HepG2 (cell line): Measurements from ENCODE around the gene SEC24D. TPM values are rescaled to one million over a fixed set of nuclear protein-coding genes. Genes with fewer than 3 reads are reported as not detected.
"Not testable (repeated sequence)": the region's sequence is repeated elsewhere in the genome, so short reads cannot be mapped to it uniquely, and the experiment has no call there.

Experiments
- ATAC-seq: fragments of 200-7000 bp; cut with Tn5 transposase; 3 replicates; pipeline ENCODE4 v1.9.1; 2020; ENCODE audit warnings: mild to moderate bottlenecking, moderate library complexity
- BruUV-seq: library from RNA; stranded (reverse); fragments of 400-500 nt; replicated peaks from 2 replicates; lab custom pipeline; 2021; lab: Mats Ljungman, UMichigan
- CTCF ChIA-PET: fragments of 300-600 bp; formaldehyde crosslinking; extraction: SDS; loops from one replicate; lab custom pipeline; 2021; ENCODE audit warnings: low total read pairs, inconsistent platforms, low intra/inter-chr PET ratio; lab: Yijun Ruan, JAX
- POLR2A ChIA-PET: fragments of 350-600 bp; sonication (Branson Sonifier 250); formaldehyde crosslinking; loops from one replicate; lab custom pipeline; 2020; ENCODE audit warnings: antibody characterized with exemption, inconsistent platforms; lab: Yijun Ruan, JAX
- DNase-seq: peaks from one replicate; pipeline ENCODE4 v3.0.0-alpha.2; 2015; ENCODE audit warnings: low spot score
- FAIRE-seq: peaks from 3 replicates; lab custom pipeline; 2011; peaks lifted over from hg19 to GRCh38; lab: Jason Lieb, UNC
- H2AFZ ChIP-seq: one replicate; pipeline ENCODE4 v1.6.1; 2011; ENCODE audit warnings: low read length, inconsistent platforms
- H3K27ac ChIP-seq: fragments of 300-600 bp; 3 replicates; pipeline ENCODE4 v1.8.0; 2011; ENCODE audit warnings: mixed run types, mild to moderate bottlenecking, mixed read lengths, low read length, inconsistent platforms; ENCODE audit not compliant: insufficient read depth; ENCODE audit errors: extremely low read length
- H3K27me3 ChIP-seq, 2 experiments: fragments of 200-600 bp in 1 of 2; 2 replicates in 1 of 2; 3 replicates in 1 of 2; pipeline versions ENCODE4 v1.6.0 to v1.8.0; 2011; ENCODE audit warnings: low read length in 2 of 2, mild to moderate bottlenecking in 2 of 2, moderate library complexity in 2 of 2, inconsistent platforms in 1 of 2; ENCODE audit not compliant: insufficient read depth in 2 of 2, control insufficient read depth in 1 of 2
- H3K36me3 ChIP-seq, 2 experiments: fragments of 200-600 bp in 1 of 2; replicated peaks in 1 of 2; 2 replicates in 1 of 2; 3 replicates in 1 of 2; pipeline versions ENCODE4 v1.5.1 to v1.8.0; 2011; ENCODE audit warnings: low read length in 2 of 2, inconsistent platforms in 1 of 2; ENCODE audit not compliant: insufficient read depth in 2 of 2, control insufficient read depth in 1 of 2
- H3K4me1 ChIP-seq: 2 replicates; pipeline ENCODE4 v1.5.1; 2012; ENCODE audit warnings: low read length, inconsistent platforms; ENCODE audit not compliant: insufficient read depth
- H3K4me2 ChIP-seq: 2 replicates; pipeline ENCODE4 v1.6.0; 2011; ENCODE audit warnings: low read depth, low read length, inconsistent platforms
- H3K4me3 ChIP-seq, 3 experiments: fragments of 200-600 bp in 1 of 3; sonication (generic), shearing (Covaris generic) in 1 of 3; replicated peaks in 1 of 3; 2 replicates each; pipeline ENCODE4 v1.5.1; 2011 to 2016; ENCODE audit warnings: low read length in 3 of 3, inconsistent platforms in 2 of 3, low read depth in 2 of 3, mild to moderate bottlenecking in 2 of 3, control low read depth in 1 of 3, mixed read lengths in 1 of 3; ENCODE audit not compliant: insufficient read depth in 1 of 3
- H3K79me2 ChIP-seq: one replicate; pipeline ENCODE4 v1.6.1; 2011; ENCODE audit warnings: low read length, inconsistent platforms; ENCODE audit not compliant: insufficient read depth
- H3K9ac ChIP-seq: 2 replicates; pipeline ENCODE4 v1.6.0; 2011; ENCODE audit warnings: mild to moderate bottlenecking, low read depth, low read length, inconsistent platforms; ENCODE audit not compliant: insufficient read depth
- H3K9me3 ChIP-seq: 2 replicates; pipeline ENCODE4 v1.5.1; 2012; ENCODE audit warnings: mild to moderate bottlenecking, low read length
- H4K20me1 ChIP-seq: 2 replicates; pipeline ENCODE4 v1.6.0; 2011; ENCODE audit warnings: inconsistent platforms, mild to moderate bottlenecking, low read length, moderate library complexity; ENCODE audit not compliant: insufficient read depth
- ARHGAP35 ChIP-seq: sonication (generic); formaldehyde crosslinking; IDR thresholded peaks from 2 replicates; pipeline ENCODE4 v1.9.0; 2022; ENCODE audit warnings: mild to moderate bottlenecking, inconsistent platforms, moderate library complexity, missing genetic modification reagents, borderline replicate concordance
- FOXA3 ChIP-seq: IDR thresholded peaks from 2 replicates; pipeline ENCODE4 v1.6.1; 2016; ENCODE audit warnings: missing genetic modification reagents, missing compliant biosample characterization
- MAFK ChIP-seq, 2 experiments: IDR thresholded peaks in 1 of 2; conservative IDR thresholded peaks in 1 of 2; 2 replicates each; pipeline ENCODE4 v1.6.1; 2011; ENCODE audit warnings: improper control_type of control experiment in 2 of 2, low read length in 2 of 2
- NFYB ChIP-seq: sonication (generic); formaldehyde crosslinking; IDR thresholded peaks from 2 replicates; pipeline ENCODE4 v1.4.0; 2020; ENCODE audit warnings: missing genetic modification reagents
- NFYC ChIP-seq: IDR thresholded peaks from 2 replicates; pipeline ENCODE4 v1.6.1; 2016; ENCODE audit warnings: missing genetic modification reagents, missing compliant biosample characterization
- PHF20 ChIP-seq: sonication (generic); formaldehyde crosslinking; IDR thresholded peaks from 2 replicates; pipeline ENCODE4 v1.5.0; 2020; ENCODE audit warnings: mild to moderate bottlenecking, missing genetic modification reagents
- POLR2A ChIP-seq, 2 experiments: IDR thresholded peaks; 2 replicates each; pipeline ENCODE4 v1.6.1; 2011; ENCODE audit warnings: low read depth in 2 of 2, low read length in 2 of 2, mild to moderate bottlenecking in 1 of 2, moderate library complexity in 1 of 2; ENCODE audit not compliant: insufficient read depth in 1 of 2
- REST ChIP-seq, 2 experiments: IDR thresholded peaks; 2 replicates each; pipeline ENCODE4 v1.6.1; 2011 to 2012; ENCODE audit warnings: low read length in 2 of 2, borderline replicate concordance in 1 of 2, low read depth in 1 of 2, mild to moderate bottlenecking in 1 of 2, moderate library complexity in 1 of 2
- SMAD9 ChIP-seq: sonication (generic); formaldehyde crosslinking; IDR thresholded peaks from 2 replicates; pipeline ENCODE4 v1.5.1; 2020; ENCODE audit warnings: mild to moderate bottlenecking, missing genetic modification reagents
- ZBTB3 ChIP-seq: sonication (generic); formaldehyde crosslinking; IDR thresholded peaks from 2 replicates; pipeline ENCODE4 v1.4.0; 2020; ENCODE audit warnings: low read depth, mild to moderate bottlenecking, moderate library complexity, missing genetic modification reagents, borderline replicate concordance
- ZNF629 ChIP-seq: sonication (generic); formaldehyde crosslinking; conservative IDR thresholded peaks from 2 replicates; pipeline ENCODE4 v1.5.0; 2020; ENCODE audit warnings: missing genetic modification reagents
- WGBS: methylation state at CpG from one replicate; pipeline ENCODE4 v1.1.6; 2017; ENCODE audit warnings: low lambda C conversion rate; 5-methylcytosine and 5-hydroxymethylcytosine counted together
- in situ Hi-C: cut with HindIII; loops from 2 replicates; pipeline ENCODE4 v1.10.0; 2017; ENCODE audit warnings: low pct_unique_long_range_greater_than_20kb; ENCODE audit not compliant: extremely low pct_ligation_motif_present
- intact Hi-C: fragments of 100-400 bp; cut with micrococcal nuclease; formaldehyde crosslinking; loops from one replicate; pipeline ENCODE4 v1.10.0; 2022; ENCODE audit not compliant: unreplicated experiment
- polyA plus RNA-seq, 8 experiments: library from polyadenylated mRNA; depleted of rRNA in 3 of 8; stranded (reverse) in 7 of 8; unstranded in 1 of 8; fragments of >200 nt; fragmentation: Illumina TruSeq in 4 of 8; extraction: Trizol in 4 of 8; gene quantifications; 2 replicates each; pipeline versions ENCODE4 v1.2.1 to v1.2.3, GENCODE V29; 2011 to 2016; ENCODE audit warnings: low read depth in 4 of 8, missing spikeins in 1 of 8, mixed read lengths in 1 of 8; ENCODE audit not compliant: insufficient read depth in 1 of 8
- total RNA-seq, 5 experiments: library from RNA; depleted of rRNA; stranded (reverse); fragments of >200 nt; fragmentation: Illumina TruSeq; extraction: Trizol; gene quantifications; 2 replicates each; pipeline ENCODE4 v1.2.3, GENCODE V29; 2016; ENCODE audit warnings: low read depth in 1 of 5
- TF ChIP-seq, protein P1 (sequence below): sonication (generic); formaldehyde crosslinking; conservative IDR thresholded peaks from 2 replicates; pipeline ENCODE4 v1.4.0; 2020; ENCODE audit warnings: missing genetic modification reagents

Gene SEC24D
- total and polyA plus RNA-seq, 2 of the 13 experiments (the other 11 are each of a cell fraction or from before 2014, with no cell fraction given), result 30.0 to 51.1 TPM

DNA sequence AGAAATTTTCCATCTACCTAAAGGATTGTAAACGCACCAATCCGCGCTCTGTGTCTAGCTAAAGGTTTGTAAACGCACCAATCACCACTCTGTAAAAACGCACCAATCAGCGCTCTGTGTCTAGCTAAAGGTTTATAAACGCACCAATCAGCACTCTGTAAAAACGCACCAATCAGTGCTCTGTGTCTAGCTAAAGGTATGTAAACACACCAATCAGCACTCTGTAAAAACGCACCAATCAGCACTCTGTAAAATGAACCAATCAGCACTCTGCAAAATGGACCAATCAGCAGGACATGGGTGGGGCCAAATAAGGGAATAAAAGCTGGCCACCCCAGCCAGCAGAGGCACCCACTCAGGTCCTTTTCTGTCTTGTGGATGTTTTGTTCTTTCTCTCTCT is 42.6 kb upstream of the SEC24D start:
- H3K27ac ChIP-seq, H2AFZ ChIP-seq, H3K79me2 ChIP-seq, DNase-seq, H3K27me3 ChIP-seq, H3K4me3 ChIP-seq, BruUV-seq, in situ Hi-C loops, intact Hi-C loops, H3K9me3 ChIP-seq, H3K4me2 ChIP-seq, H3K9ac ChIP-seq, FAIRE-seq, ATAC-seq, POLR2A ChIA-PET, H4K20me1 ChIP-seq, CTCF ChIA-PET, H3K36me3 ChIP-seq: not testable (repeated sequence)
- TF ChIP-seq NFYB (CRISPR knock-in tag) (peak; percentile 53), MAFK (conservative IDR thresholded peaks at IDR 0.05 in 1 of 2, IDR thresholded peaks at IDR 0.05 in 1 of 2; ENCODE audit: low read length in 2 of 2) (peak in 1 of 2 experiments; percentile 30; a peak in 2 of 4 replicates), NFYC (CRISPR knock-in tag) (peak; percentile 24; the same call in 1 of the 2 replicates)
- H3K4me1 ChIP-seq, result peaks cover 10% of the 10 kb centered on the region; the same call in 1 of the 2 replicates
- WGBS, result 82% methylated on average over 9 of the region's 9 CpGs

DNA sequence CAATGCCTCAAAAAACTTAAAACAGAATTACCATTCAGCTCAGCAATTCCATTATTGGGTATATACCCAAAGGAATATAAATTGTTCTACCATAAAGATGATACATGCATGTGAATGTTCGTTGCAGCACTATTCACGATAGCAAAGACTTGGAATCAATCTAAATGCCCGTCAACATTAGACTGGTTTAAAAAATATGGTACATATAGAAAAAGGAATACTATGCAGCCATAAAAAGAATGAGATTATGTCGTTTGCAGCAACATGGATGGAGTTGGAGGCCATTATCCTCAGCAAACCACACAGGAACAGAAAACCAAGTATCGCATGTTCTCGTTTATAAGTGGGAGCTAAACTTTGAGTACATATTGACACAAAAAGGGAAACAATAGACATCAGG is 41.9 kb upstream of the SEC24D start:
- in situ Hi-C loops, result no loop called here
- H3K4me1 ChIP-seq, result peaks cover 10% of the 10 kb centered on the region; the same call in 1 of the 2 replicates
- intact Hi-C loops, result no loop called here
- no peaks in the 10 kb centered on the region for H4K20me1 ChIP-seq
- ATAC-seq, result no peak
- H3K9ac ChIP-seq, result no peak overlapping the region
- FAIRE-seq, result no peak
- BruUV-seq, result no TSS peak
- ChIA-PET CTCF (no interaction called here), POLR2A (no interaction called here)
- WGBS, result 31% methylated on average over 6 of the region's 6 CpGs
- no peak overlapping the region for H2AFZ ChIP-seq
- H3K27ac ChIP-seq, result no peak overlapping the region
- H3K9me3 ChIP-seq, result no peaks in the 10 kb centered on the region
- H3K79me2 ChIP-seq, result no peaks in the 10 kb centered on the region
- no peaks in the 10 kb centered on the region for H3K36me3 ChIP-seq
- H3K27me3 ChIP-seq, result no peaks in the 10 kb centered on the region; a peak in 1 of 5 replicates
- no peak overlapping the region for H3K4me3 ChIP-seq
- DNase-seq, result no peak
- H3K4me2 ChIP-seq, result no peak overlapping the region
- no peak for TF ChIP-seq SMAD9 (CRISPR knock-in tag)
- TF ChIP-seq POLR2A (IDR thresholded peaks at IDR 0.05; ENCODE audit: insufficient read depth in 1 of 2, low read depth in 2 of 2, low read length in 2 of 2), result no peak
- TF ChIP-seq FOXA3 (CRISPR knock-in tag), result no peak
- no peak for TF ChIP-seq PHF20 (CRISPR knock-in tag)
- no peak for TF ChIP-seq ARHGAP35
- no peak for TF ChIP-seq REST (IDR thresholded peaks at IDR 0.05; ENCODE audit: borderline replicate concordance in 1 of 2, low read depth in 1 of 2, low read length in 2 of 2)
- TF ChIP-seq ZNF629 (CRISPR knock-in tag), result no peak
- TF ChIP-seq ZBTB3 (CRISPR knock-in tag), result no peak
- TF ChIP-seq, protein P1, sequence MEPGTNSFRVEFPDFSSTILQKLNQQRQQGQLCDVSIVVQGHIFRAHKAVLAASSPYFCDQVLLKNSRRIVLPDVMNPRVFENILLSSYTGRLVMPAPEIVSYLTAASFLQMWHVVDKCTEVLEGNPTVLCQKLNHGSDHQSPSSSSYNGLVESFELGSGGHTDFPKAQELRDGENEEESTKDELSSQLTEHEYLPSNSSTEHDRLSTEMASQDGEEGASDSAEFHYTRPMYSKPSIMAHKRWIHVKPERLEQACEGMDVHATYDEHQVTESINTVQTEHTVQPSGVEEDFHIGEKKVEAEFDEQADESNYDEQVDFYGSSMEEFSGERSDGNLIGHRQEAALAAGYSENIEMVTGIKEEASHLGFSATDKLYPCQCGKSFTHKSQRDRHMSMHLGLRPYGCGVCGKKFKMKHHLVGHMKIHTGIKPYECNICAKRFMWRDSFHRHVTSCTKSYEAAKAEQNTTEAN, result no peak
